KG1 (cell line): ENCODE data around the gene DEPDC7.
"Not testable (repeated sequence)": the region's sequence is repeated elsewhere in the genome, so short reads cannot be mapped to it uniquely, and the experiment has no call there.

Experiments
- DNase-seq: peaks from one replicate; lab custom pipeline; 2025; lab: John Stamatoyannopoulos, UW

Gene DEPDC7

GRCh38 chr11:33025339-33025722 lies 9.7 kb downstream of the DEPDC7 start:
- DNase-seq = no peak

DNA sequence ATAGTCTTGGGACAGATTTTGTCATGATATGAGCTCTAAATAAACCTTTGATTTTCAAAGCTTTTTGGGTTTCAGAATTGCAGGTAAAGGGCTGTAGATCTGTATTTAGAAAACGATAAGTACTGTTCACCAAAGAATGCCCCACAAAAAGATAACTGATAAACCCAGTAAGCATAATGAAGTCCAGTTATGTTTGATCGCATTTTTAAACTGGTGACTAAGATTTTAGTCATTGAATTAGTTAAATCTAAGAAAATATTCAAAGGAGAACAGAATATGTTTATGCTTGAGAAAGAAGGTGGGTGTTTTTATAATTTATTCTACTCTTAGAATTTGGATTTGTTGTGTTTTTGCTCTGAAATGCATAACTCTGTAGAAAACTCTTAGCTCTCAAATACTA lies 11.6 kb downstream of the DEPDC7 start:
- DNase-seq = no peak

DNA sequence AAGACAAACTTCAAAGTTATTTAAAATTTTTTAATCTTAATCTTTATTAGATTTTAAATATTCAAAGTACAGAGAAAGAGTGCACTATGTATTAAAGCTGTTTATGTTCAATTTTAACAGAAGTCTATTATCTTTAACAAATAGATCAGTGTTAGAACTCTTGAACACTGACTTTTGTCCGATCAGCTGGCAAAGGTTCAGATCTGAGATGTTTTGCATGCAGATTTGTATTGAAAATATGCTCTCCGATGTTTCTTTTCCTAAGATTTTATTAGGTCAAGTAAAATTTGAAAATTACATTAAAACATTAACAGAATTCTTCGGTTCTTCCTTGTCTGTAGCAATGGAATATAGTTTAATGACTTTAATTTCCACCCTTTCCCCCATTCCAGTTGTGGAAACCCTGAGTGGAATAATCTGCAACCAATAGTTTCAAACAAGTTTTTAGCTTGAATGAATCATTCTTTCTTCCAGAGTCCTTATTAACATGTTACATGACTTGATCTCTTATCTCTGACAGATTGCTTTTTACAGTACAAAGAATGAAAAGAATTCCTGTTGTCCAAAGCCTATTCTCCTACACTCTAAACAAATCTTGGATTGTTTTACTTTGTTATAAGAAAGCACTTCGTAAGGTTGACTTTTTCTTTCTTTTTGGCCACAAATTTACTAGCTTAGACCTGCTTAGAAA lies 12.3 kb downstream of the DEPDC7 start:
- no peak for DNase-seq

DNA sequence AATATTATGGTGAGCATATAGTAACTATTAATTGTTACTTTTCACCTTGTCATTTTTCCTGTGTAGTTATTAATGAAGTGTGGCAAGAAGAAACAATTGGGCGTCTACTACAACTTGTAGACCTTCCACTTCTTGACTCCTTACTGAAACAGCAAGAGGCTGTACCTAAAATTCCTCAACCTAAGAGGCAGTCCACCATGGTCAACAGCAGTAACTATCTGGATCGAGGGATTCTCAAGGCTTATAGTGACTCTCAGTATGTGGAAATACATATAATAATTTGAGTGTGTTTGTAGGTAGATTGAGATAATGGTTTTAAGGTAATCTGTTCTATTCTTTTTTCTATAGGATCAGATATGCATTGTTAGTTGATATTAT lies 12.8 kb downstream of the DEPDC7 start:
- no peak for DNase-seq

- DNase-seq = not testable (repeated sequence)
Measured at GRCh38 chr11:33029218-33029617, 13.5 kb downstream of the DEPDC7 start.

DNA sequence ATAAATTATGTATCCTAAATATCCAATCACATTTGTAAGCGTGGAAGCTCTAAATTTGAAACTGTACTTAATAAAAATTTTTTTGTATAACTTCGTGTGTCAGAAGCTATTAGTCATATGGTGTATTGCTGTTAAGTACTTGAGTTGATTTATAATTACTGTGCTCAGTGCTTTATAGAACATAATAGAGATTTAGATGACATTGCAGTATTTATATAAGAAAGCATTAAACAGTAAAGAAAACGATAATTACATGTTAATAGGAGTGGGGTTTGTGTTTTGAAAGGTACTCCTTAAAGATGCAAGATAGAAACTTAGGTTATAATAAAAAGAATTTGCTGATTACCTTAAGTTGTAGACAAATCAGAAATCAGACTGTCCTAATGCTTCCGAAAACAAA lies 17.8 kb downstream of the DEPDC7 start:
- no peak for DNase-seq

DNA sequence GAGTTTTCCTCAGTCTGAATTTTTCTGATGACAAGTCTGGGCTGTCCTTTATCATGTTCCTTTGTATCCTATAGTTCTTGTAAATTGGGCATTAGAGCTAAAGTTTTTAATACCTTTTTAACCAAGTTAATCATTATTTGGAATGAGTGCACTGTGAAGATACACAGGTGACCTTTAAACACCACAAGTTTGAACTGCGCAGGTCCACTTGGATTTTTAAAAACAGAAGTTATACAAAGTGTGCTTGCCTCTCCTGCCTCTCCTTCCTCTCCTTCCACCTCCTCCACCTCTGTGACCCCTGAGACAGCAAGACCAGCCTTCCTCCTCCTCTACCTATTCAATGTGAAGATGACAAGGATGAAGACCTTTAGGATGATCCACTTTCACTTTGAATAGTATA lies 19.3 kb downstream of the DEPDC7 start:
- DNase-seq = no peak

- DNase-seq = peak; percentile 83
Measured at GRCh38 chr11:33039274-33040032, 23.8 kb downstream of the DEPDC7 start, which contains the start of gene TCP11L1. TCP11L1 (plus strand) TSS chr11:33039572; CDS start chr11:33043774, 4,202 bp downstream.

GRCh38 chr11:33040033-33040861 lies 24.6 kb downstream of the DEPDC7 start:
- no peak for DNase-seq

- no peak for DNase-seq
Measured at GRCh38 chr11:33040862-33041453, 25.3 kb downstream of the DEPDC7 start.

- no peak for DNase-seq
Measured at GRCh38 chr11:33043221-33043830, 27.6 kb downstream of the DEPDC7 start.

DNA sequence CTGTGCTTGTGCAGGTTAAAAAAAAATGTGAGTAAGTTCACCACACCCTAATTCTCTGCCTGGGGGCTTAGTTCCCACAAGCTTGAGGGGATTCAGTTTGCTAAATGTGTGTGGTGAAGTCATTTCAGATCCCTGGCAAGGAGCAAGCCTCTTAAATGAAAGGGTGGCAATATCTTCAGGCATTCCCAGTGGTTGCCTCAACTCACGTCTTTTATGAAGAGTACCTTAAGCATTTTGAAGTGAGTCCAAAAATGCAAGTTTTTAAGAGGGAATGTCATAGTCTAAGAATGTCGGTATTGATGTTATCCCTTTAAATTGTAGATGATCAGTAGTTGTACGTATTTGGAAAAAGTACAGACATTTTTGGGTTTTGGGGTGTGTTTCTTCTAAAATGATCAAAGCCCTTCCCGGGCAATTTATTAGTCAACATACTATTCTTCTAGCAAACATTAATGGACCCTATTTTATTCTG lies 28.6 kb downstream of the DEPDC7 start:
- no peak for DNase-seq

DNA sequence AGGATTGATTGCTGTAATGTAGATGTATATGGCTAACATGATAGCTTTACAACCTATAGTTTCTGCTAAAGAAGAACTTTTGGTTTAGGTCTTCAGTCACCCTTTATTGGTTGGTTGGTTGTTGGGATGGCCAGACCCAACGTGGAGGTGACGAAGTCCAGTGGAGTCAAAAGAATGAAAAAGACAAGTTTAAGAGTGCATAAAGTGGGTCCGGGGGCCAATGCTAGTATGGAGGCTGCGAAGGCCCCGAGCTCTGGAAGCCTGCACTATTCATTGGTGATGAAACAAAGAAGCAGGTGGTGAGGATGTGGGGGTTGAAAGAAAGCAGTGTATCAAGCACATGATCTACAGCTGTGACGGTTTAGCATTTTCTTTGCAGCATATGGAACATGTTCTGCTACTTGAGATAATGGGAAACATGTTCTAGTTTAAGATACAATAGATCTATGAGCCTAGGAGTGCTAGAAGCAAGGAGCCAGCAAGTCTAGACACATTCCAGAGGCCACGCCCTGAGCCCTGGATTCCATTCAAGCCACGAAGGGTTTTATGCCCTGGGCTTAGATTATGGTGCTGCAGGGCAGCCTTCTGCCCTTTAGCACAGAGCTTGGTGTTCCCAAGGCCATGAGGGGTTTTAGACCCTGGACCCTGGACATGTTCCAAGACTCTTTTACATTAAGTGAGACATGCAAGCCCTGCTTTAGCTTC lies 30.0 kb downstream of the DEPDC7 start:
- no peak for DNase-seq

DNA sequence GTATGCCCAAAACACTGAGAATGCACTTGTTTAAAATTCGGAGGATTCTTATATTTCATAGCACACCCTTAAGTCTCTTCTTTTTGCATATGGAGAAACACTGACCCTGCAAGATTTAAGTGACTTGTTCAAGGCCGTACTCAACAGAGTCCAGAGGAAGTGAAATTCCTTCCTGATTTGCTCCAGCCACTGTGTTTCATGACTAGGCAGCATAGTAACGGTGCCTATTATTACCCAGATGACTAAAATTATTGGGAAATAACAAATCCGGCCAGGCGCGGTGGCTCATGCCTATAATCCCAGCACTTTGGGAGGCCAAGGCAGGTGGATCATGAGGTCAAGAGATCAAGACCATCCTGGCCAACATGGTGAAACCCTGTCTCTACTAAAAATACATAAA lies 33.0 kb downstream of the DEPDC7 start:
- not testable (repeated sequence) for DNase-seq

GRCh38 chr11:33049565-33050408 lies 34.1 kb downstream of the DEPDC7 start:
- not testable (repeated sequence) for DNase-seq

GRCh38 chr11:33052231-33052630 lies 36.6 kb downstream of the DEPDC7 start:
- no peak for DNase-seq

DNA sequence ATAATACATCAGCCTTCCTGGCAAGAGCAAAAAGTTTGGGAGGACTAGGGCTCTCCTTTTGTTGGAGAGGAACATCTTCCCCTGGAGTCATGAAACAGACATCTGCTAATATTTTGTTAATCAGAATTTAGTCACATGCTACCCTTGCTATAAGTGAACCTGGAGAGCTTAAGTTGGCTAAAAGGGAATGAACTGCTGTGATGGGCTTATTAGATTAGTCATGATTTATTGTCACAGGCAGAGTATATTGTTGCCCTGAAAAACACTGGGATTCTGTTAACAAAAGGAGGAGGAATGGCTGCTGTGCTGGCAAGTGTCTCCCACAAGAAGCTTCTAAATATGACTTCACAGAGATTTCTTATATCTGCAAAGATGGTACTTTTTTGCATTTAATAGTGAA lies 39.7 kb downstream of the DEPDC7 start:
- no peak for DNase-seq

DNA sequence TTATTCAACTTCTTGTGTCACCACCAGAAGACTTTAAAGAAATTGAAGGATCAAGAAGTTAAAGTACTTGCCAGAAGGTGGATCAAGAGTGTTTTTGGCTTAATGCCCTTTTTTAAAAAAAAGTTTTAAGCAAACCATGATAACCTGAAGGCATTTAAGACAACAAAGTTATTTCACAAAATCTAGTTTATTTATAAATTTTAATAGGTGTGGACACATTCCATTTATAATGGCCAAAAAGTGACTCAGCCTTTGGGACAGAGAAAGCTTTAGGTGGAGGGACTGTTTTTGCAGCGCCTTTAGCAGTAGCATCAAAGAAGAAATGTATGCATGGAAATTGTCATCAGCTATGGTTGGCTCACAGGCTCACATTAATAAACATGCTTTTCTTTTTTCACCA lies 41.6 kb downstream of the DEPDC7 start:
- no peak for DNase-seq

DNA sequence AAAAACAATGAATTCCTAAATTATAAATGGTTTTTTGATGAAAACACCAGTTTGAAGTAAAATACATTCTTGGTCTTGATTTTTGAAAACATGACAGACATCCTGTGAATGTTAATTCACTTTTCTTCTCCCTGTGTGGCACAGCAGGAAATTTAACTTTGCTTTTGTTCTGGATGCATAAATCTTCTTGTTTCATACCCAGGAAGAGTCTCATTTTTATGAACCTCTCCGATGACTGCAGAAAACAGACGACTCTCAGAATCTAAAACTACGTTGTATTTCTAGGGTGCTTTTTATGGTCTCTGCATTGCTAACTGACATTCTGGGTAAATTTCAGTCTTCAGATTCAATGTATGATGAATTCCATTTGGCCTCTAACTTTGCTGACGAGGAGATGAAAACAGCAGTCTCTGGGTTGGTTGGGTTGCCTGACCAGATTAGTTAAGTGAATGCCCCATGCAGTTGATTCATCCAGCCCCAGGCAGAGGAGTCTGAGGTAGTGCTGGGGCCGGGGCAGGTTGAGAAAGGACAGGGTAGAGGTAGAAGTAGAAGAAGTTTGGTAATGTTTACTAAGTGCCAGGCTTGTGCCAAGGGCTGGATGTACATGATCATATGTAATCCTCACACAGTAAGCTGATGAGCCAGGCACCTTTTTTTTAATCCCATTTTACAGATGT lies 43.8 kb downstream of the DEPDC7 start:
- DNase-seq = no peak

- no peak for DNase-seq
Measured at GRCh38 chr11:33060271-33060670, 44.6 kb downstream of the DEPDC7 start.
